Caki2 (cell line): ENCODE data around the gene PPP6R2. TPM values are rescaled to one million over a fixed set of nuclear protein-coding genes. Genes with fewer than 3 reads are reported as not detected.
"Not testable (repeated sequence)": the region's sequence is repeated elsewhere in the genome, so short reads cannot be mapped to it uniquely, and the experiment has no call there.

Experiments
- DNase-seq: peaks from one replicate; pipeline ENCODE4 v3.0.0-alpha.2; 2015; ENCODE audit warnings: low read depth
- in situ Hi-C: cut with HindIII; loops from 2 replicates; pipeline ENCODE4 v1.10.0; 2016; ENCODE audit warnings: low sequenced_read_pairs, low pct_unique_long_range_greater_than_20kb, mixed read lengths
- total RNA-seq: library from RNA; depleted of rRNA; stranded (reverse); fragments of >200 nt; shearing (Covaris generic); gene quantifications from 2 replicates; pipeline ENCODE4 v1.2.3, GENCODE V29; 2014; ENCODE audit warnings: low replicate concordance

The PPP6R2 gene
- total RNA-seq, 1 experiment from 2014 or later: 72.7 TPM

DNA sequence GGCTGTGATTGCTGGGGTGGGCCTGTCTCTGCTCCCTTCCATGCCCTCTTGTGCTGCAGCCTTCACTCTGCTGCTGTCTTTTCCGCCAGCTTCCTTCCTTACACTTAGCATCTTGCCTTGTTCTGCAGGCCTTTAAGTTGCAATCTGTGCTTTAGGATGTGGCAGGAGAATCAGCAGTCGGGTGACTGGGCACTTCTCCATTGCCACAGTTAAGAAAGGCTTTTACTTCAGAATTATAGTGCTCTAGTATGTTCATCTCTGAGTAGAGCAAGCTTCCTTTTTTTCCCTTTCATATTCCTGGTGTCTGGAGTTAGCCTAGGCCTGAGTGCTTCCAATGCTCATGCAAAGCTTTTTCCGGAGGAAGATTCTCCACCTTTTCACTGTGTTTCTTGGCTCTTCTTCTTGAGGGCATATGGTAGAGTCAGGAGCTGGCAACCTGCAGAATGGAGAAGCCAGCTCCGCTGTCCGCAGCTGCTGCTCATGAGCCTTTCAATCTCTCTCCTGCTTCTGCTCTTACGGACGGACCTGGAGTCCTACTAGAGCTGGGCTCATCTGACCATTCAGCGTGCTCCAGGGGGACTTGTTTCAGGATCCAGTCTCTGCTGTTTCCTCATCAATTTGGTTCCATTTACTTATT, 20.2 kb downstream of the PPP6R2 start:
- DNase-seq: no peak
- in situ Hi-C loops: no loop called here

GRCh38 chr22:50363803-50364194, 20.7 kb downstream of the PPP6R2 start:
- DNase-seq, in situ Hi-C loops: not testable (repeated sequence)

GRCh38 chr22:50367778-50368500, 24.8 kb downstream of the PPP6R2 start:
- in situ Hi-C loops: no loop called here
- no peak for DNase-seq

GRCh38 chr22:50371101-50371648, 28.0 kb downstream of the PPP6R2 start:
- in situ Hi-C loops: no loop called here
- no peak for DNase-seq

DNA sequence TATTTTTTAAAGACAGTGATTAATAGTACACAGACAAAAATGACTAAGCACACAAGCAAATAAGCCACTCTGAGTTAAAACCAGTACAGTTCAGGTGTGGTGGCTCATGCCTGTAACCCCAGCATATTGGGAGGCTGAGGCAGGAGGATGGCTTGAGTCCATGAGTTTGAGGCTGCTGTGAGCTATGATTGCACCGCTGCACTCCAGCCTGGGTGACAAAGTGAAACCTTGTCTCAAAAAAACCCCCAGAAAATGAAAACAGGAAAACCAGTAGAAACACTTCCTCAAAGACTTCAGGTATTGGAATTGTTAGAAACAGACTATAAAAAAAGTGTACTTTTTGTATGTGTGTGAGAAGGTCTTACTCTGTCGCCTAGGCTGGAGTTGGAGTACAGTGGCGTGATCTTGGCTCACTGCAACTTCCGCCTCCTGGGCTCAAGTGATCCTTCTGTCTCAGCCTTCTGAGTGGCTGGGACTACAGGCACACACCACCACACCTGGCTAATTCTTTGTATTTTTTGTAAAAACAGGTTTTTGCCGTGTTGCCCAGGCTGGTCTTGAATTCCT, 33.0 kb downstream of the PPP6R2 start:
- DNase-seq: no peak
- in situ Hi-C loops: no loop called here

DNA sequence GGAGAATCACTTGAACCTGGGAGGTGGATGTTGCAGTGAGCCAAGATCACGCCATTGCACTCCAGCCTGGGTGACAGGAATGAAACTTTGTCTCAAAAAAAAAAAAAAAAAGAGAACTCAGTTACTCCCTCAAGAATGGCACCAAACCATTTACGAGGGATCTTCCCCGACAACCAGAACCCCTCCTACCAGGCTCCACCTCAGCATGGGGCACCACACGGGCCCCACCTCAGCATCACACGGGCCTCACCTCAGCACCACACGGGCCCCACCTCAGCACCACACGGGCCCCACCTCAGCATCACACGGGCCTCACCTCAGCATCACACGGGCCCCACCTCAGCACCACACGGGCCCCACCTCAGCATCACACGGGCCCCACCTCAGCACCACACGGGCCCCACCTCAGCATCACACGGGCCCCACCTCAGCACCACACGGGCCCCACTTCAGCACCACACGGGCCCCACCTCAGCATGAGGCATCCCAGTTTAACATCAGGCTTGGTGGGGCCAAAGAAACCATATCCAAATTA, 38.0 kb downstream of the PPP6R2 start:
- DNase-seq, in situ Hi-C loops: not testable (repeated sequence)

GRCh38 chr22:50396751-50397370, 53.7 kb downstream of the PPP6R2 start:
- DNase-seq: peak; percentile 51
- in situ Hi-C loops: no loop called here

- DNase-seq, in situ Hi-C loops: not testable (repeated sequence)
Observed at GRCh38 chr22:50397371-50398060, 54.4 kb downstream of the PPP6R2 start.

DNA sequence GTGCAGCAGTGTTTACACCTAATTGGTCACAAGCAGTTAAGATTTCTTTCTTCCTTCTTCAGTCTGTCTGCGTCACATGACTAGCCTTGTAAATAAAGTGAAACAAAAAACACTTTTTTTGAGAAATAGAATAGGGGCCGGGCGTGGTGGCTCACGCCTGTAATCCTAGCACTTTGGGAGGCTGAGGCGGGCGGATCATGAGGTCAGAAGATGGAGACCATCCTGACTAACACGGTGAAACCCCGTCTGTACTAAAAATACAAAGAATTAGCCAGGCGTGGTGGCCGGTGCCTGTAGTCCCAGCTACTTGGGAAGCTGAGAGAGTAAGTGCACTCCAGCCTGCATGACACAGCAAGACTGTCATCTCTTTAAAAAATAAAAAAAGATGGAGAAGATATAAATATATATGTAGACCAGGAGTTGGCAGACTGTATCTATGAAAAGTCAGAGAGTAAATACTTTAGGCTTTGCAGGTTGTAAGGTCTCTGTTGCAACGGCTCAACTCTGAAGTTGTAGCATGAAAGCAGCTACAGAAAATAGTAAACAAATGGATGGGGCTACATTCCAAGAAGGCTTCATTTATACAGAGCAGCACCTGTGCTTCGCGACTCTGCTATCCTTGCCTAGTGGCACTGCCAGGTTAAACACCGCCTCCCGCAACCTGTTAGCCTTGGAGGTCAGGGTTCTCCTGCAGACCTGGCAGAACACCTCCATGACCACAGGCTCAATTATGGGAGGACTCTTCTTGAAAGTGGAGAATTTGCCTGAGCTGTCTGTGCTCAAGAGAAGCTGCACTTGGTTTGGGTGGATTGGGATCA, 55.9 kb downstream of the PPP6R2 start:
- DNase-seq: peak; percentile 63
- in situ Hi-C loops: no loop called here

DNA sequence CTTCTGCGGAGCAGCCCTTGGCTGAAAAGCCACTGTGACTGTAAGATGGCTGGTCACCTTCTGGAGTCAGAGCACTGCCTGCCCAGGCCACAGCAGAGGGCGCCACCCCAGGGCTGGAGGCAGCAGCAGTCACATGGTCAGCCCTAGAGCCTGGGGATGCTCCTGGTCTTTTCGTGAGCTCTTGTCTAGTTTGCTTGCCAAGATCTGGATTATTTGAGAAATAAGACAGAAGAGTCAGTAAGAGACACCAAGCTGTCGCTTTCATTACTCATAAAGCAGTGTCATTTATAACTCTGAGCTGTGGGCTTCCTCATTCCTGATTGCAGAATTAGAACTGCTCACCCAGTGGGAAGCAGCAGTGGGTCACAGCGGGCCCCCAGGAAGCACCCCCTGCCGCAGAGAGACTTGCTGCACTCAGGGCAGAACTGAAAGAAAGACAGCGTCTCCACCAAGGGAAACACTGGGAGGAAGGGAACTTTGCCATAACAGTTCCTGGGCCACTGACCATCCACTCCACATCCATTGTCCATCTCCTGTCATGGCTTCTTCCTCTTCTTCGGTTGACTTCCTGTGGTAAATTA, 56.7 kb downstream of the PPP6R2 start:
- peak; percentile 17 for DNase-seq

DNA sequence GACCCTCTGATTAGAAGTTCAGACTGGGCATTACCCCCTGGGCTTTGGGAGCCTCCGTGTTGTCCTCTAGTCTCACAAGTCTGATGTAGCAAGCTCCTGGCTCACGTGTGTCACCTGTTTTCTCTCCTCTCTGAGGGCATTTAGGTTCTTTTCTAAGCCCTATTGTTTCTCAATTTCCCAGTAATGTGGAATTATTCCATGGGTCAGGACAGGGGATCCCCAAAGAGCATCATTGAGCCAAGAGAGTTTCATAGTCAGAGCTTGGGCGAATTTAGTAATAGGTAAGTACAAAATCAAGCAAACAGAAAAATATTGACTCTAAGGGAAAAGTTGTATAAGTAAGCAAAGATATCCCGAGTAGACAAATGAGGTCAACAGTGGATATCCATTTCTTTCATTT, 57.3 kb downstream of the PPP6R2 start:
- in situ Hi-C loops: no loop called here
- DNase-seq: no peak

More for the DNA sequence above, 56.7 kb downstream of the PPP6R2 start:
- in situ Hi-C loops: no loop called here

DNA sequence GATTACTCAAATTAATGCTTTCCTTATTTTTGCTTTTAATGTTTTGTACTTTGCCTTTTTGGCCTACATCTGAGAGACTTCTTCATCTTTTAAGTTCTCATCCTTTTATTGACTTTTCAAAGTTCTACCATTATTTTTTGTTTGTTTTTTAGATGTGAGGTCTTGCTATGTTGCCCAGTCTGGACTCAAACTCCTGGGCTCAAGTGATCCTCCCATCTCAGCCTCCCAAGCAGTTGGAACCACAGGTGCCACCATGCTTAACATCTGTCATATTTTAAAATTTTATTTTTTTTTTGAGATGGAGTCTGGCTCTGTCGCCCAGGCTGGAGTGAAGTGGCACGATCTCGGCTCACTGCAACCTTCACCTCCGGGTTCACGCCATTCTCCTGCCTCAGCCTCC, 57.8 kb downstream of the PPP6R2 start:
- in situ Hi-C loops: no loop called here
- no peak for DNase-seq

DNA sequence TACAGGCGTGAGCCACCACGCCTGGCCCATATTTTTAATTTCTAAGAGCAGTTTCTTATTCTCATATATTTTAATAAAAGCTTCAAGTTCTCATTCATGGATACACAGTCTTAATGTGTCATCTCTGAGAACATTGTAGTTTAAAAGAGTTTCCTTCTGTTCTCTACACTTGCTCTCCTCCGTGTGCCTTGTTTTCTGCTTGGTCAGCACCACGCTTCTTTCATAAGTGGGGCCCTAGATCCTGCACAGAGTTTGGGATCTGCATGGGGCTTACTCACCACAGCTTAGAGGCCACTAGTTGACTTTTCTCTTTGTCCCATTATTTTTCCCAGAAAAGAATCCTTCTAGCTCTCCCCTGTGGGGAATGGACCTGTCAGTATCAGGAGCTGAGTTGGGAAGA, 58.8 kb downstream of the PPP6R2 start:
- in situ Hi-C loops: no loop called here
- no peak for DNase-seq

DNA sequence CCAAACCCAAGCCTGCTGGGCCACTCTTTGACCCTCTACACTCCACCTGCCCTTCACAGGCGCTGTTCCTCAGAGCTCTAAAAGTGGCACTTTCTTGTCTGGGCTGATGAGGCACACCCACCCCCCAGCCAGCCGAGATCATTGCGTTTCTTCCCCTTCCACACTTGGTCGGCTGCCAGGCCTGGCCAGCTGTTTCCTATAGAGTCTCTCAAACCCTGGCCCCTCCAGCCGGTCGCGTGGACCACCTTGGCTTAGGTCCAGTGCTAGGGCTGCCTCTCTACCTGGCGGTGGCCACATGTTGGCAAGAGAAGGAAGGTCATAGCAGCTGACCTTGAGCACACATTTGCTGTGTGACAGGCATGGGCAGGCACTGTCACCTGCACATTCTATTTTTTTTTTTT, 60.6 kb downstream of the PPP6R2 start:
- no peak for DNase-seq
- in situ Hi-C loops: no loop called here

DNA sequence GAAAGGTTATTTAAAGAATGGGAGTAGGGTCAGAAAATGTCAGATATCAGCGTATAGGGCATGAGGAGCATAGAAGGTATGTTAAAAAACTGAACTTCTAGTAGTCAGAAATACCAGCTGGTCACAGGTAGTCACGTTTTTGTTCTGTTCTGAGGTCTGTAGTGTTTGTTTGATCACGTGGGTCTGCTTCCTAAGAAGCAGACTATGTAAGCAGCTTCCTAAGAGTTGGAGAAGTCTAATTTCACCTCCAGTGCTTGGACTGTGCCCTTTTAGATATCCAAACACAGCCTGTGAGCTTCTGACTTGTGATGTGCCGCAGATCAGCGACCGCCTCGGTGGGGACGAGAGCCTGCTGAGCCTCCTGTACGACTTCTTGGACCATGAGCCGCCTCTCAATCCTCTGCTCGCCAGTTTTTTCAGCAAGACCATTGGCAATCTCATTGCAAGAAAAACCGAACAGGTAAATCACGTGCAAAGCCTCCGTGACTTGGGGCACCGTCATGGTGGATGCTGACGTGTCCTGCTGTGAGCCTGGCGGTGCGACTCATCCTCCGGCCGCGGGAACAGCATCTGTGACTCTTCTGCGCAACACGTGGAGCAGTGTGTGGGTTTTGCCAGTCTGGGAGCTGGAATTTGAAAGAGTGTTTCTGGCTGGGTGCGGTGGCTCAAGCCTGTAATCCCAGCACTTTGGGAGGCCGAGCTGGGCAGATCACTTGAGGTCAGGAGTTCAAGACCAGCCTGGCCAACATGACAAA, 63.5 kb downstream of the PPP6R2 start:
- in situ Hi-C loops: no loop called here
- no peak for DNase-seq

DNA sequence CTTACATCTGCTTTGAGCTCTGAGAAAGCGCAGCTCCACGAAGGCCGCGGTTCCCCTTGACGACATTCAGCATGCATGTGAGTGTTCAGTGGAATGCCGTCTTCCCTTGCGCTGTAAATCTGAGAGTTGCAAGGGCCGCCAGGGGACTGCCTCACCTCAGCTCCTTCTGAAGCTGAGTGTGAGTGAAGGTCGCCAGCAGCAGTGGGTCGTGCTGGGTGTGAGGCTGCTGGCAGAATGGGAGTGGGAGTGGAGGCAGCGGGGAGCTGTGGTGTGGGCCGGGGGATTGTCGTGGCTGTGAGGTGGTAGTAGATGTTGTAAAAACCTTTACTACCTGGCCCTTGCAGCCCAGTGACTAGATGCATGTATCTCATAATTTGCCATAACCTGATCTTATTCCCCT, 65.2 kb downstream of the PPP6R2 start:
- in situ Hi-C loops: no loop called here
- DNase-seq: no peak
